Astrocyte (in vitro differentiated cells and primary cell): ENCODE measurements around the gene TSPAN2. TPM values are rescaled to one million over a fixed set of nuclear protein-coding genes. Genes with fewer than 3 reads are reported as not detected.

Experiments used
- DNase-seq: peaks from one replicate; pipeline ENCODE4 v3.0.0-alpha.2; 2010; ENCODE audit warnings: low read depth
- FAIRE-seq: peaks from 2 replicates; lab custom pipeline; 2011; peaks lifted over from hg19 to GRCh38; lab: Jason Lieb, UNC
- H2AFZ ChIP-seq: 2 replicates; pipeline ENCODE4 v1.6.0; 2012; ENCODE audit warnings: low read depth, low read length, inconsistent platforms
- H3K27ac ChIP-seq: 2 replicates; pipeline ENCODE4 v1.5.1; 2011; ENCODE audit warnings: low read depth, low read length, inconsistent platforms
- H3K27me3 ChIP-seq: 2 replicates; pipeline ENCODE4 v1.6.0; 2011; ENCODE audit warnings: low read length, inconsistent platforms; ENCODE audit not compliant: insufficient read depth
- H3K36me3 ChIP-seq: 2 replicates; pipeline ENCODE4 v1.5.1; 2011; ENCODE audit warnings: low read length, inconsistent platforms; ENCODE audit not compliant: insufficient read depth
- H3K4me1 ChIP-seq: 2 replicates; pipeline ENCODE4 v1.5.1; 2011; ENCODE audit warnings: low read length, inconsistent platforms; ENCODE audit not compliant: insufficient read depth
- H3K4me2 ChIP-seq: 2 replicates; pipeline ENCODE4 v1.6.0; 2012; ENCODE audit warnings: low read length, inconsistent platforms
- H3K4me3 ChIP-seq: 2 replicates; pipeline ENCODE4 v1.5.1; 2011; ENCODE audit warnings: low read depth, mild to moderate bottlenecking, low read length, inconsistent platforms; ENCODE audit not compliant: insufficient read depth
- H3K79me2 ChIP-seq: 2 replicates; pipeline ENCODE4 v1.6.0; 2012; ENCODE audit warnings: mild to moderate bottlenecking, low read length, inconsistent platforms; ENCODE audit not compliant: insufficient read depth
- H3K9ac ChIP-seq: 2 replicates; pipeline ENCODE4 v1.6.0; 2012; ENCODE audit warnings: mild to moderate bottlenecking, low read length, inconsistent platforms
- H3K9me3 ChIP-seq: 2 replicates; pipeline ENCODE4 v1.5.1; 2012; ENCODE audit warnings: low read depth, mild to moderate bottlenecking, low read length, inconsistent platforms; ENCODE audit not compliant: insufficient read depth
- H4K20me1 ChIP-seq: 2 replicates; pipeline ENCODE4 v1.6.0; 2012; ENCODE audit warnings: low read length, inconsistent platforms; ENCODE audit not compliant: insufficient read depth
- H3K27ac Mint-ChIP-seq: one replicate; pipeline ENCODE4 v1.8.0; 2021; ENCODE audit warnings: mild to moderate bottlenecking, mixed read lengths; ENCODE audit not compliant: unreplicated experiment
- H3K27me3 Mint-ChIP-seq: one replicate; pipeline ENCODE4 v1.8.0; 2021; ENCODE audit warnings: low read depth, mixed read lengths; ENCODE audit not compliant: unreplicated experiment
- H3K36me3 Mint-ChIP-seq: one replicate; pipeline ENCODE4 v1.8.0; 2021; ENCODE audit warnings: low read depth, mixed read lengths; ENCODE audit not compliant: unreplicated experiment
- H3K4me1 Mint-ChIP-seq: one replicate; pipeline ENCODE4 v1.8.0; 2021; ENCODE audit warnings: low read depth, mixed read lengths; ENCODE audit not compliant: unreplicated experiment
- H3K4me3 Mint-ChIP-seq: one replicate; pipeline ENCODE4 v1.8.0; 2021; ENCODE audit warnings: mild to moderate bottlenecking, moderate library complexity, mixed read lengths; ENCODE audit not compliant: unreplicated experiment
- H3K9me3 Mint-ChIP-seq: one replicate; pipeline ENCODE4 v1.8.0; 2021; ENCODE audit warnings: mild to moderate bottlenecking, mixed read lengths; ENCODE audit not compliant: unreplicated experiment
- CTCF ChIP-seq: IDR thresholded peaks from 2 replicates; pipeline ENCODE4 v1.5.1; 2011; ENCODE audit warnings: low read depth, mild to moderate bottlenecking, inconsistent platforms, low read length, moderate library complexity; ENCODE audit not compliant: insufficient read depth
- EZH2 ChIP-seq: IDR thresholded peaks from 2 replicates; pipeline ENCODE4 v1.6.1; 2012; ENCODE audit warnings: mild to moderate bottlenecking, low read length, inconsistent platforms; ENCODE audit not compliant: insufficient read depth
- total RNA-seq: library from RNA; stranded (reverse); gene quantifications from 2 replicates; pipeline ENCODE4 v1.2.1, GENCODE V29; 2021

Gene TSPAN2
- total RNA-seq, 1 donor from 2014 or later: 23.7 TPM

- Mint-ChIP-seq H3K27ac (no peak overlapping the region), H3K4me3 (peak overlapping the region; percentile 87), H3K9me3 (no peaks in the 10 kb centered on the region), H3K4me1 (peaks cover 12% of the 10 kb centered on the region), H3K27me3 (peaks cover 3% of the 10 kb centered on the region), H3K36me3 (peaks cover 2% of the 10 kb centered on the region)
- Histone ChIP-seq H2AFZ (no peak overlapping the region), H3K4me1 (peaks cover 14% of the 10 kb centered on the region), H3K36me3 (no peaks in the 10 kb centered on the region), H4K20me1 (no peaks in the 10 kb centered on the region), H3K79me2 (no peaks in the 10 kb centered on the region), H3K9ac (peak overlapping the region; percentile 75), H3K4me3 (peak overlapping the region; percentile 68), H3K4me2 (peak overlapping the region; percentile 97), H3K9me3 (no peaks in the 10 kb centered on the region), H3K27me3 (peaks cover 3% of the 10 kb centered on the region), H3K27ac (no peak overlapping the region)
- FAIRE-seq (no peak), DNase-seq (no peak)
- TF ChIP-seq EZH2 (peak; percentile 3), CTCF (no peak)
Observed at GRCh38 chr1:115088115-115088778, 1.1 kb downstream of the TSPAN2 start.

DNA sequence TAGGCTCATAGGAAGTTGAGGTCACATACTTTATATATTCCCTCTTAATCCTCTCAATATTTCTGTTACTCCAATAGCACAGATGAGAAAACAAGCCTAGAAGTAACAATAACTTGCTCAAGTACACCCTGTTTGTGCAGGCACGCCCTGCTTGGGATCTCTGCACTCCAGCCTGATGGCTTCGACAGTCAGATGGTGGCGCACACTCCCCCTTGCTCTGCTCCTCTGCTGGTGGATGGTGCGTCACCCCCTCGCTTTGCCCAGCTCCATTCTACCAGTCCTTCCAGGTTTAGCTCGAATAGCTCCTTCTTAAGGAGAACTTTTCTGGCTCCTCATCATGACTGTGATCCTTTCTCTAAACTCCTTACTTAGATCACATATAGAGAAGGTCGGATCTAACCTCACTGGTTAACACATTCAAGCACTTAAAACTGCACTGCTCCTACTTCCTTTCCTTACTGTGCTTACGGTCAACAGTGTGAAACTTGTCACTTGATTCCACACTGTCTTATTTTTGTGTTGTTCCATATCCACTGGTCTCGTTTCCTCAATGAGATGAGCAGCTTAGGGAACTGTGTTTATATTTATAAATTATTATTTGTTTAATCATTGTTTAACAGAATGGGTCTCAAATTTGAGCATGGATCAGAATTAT, 3.0 kb downstream of the TSPAN2 start:
- no peak overlapping the region for H3K27ac Mint-ChIP-seq
- no peaks in the 10 kb centered on the region for H3K9me3 ChIP-seq
- no peak overlapping the region for H2AFZ ChIP-seq
- no peak overlapping the region for H3K4me3 ChIP-seq
- peaks cover 4% of the 10 kb centered on the region for H3K36me3 Mint-ChIP-seq
- H3K36me3 ChIP-seq: no peaks in the 10 kb centered on the region
- no peaks in the 10 kb centered on the region for H3K79me2 ChIP-seq
- H3K27ac ChIP-seq: no peak overlapping the region
- TF ChIP-seq EZH2: no peak
- no peak for TF ChIP-seq CTCF
- DNase-seq (no peak), FAIRE-seq (no peak)
- H3K9ac ChIP-seq: no peak overlapping the region
- H3K27me3 Mint-ChIP-seq: peaks cover 3% of the 10 kb centered on the region
- peaks cover 3% of the 10 kb centered on the region for H3K27me3 ChIP-seq
- H3K4me3 Mint-ChIP-seq: no peak overlapping the region
- no peak overlapping the region for H3K4me2 ChIP-seq
- no peaks in the 10 kb centered on the region for H3K9me3 Mint-ChIP-seq
- no peaks in the 10 kb centered on the region for H4K20me1 ChIP-seq
- H3K4me1 Mint-ChIP-seq: peaks cover 12% of the 10 kb centered on the region
- peaks cover 14% of the 10 kb centered on the region for H3K4me1 ChIP-seq
